H9 (cell line): ENCODE measurements around the gene LRIT3. TPM values are rescaled to one million over a fixed set of nuclear protein-coding genes. Genes with fewer than 3 reads are reported as not detected.
A peak's percentile ranks its signal among the peaks of the same experiment; 100 is the strongest.

Experiments
- DNase-seq: peaks from one replicate; pipeline ENCODE4 v3.0.0-alpha.2; 2017
- H2AFZ ChIP-seq: one replicate; pipeline ENCODE4 v1.6.1; 2013; ENCODE audit warnings: mild to moderate bottlenecking, low read length, control low read depth, moderate library complexity
- H2AK5ac ChIP-seq: 2 replicates; pipeline ENCODE4 v1.6.1; 2013; ENCODE audit warnings: low read length, control low read depth, mixed read lengths; ENCODE audit not compliant: insufficient read length
- H2BK120ac ChIP-seq: one replicate; pipeline ENCODE4 v1.6.1; 2013; ENCODE audit warnings: low read depth, mild to moderate bottlenecking, low read length, control low read depth, inconsistent platforms; ENCODE audit not compliant: poor library complexity, severe bottlenecking
- H2BK12ac ChIP-seq: 2 replicates; pipeline ENCODE4 v1.6.1; 2013; ENCODE audit warnings: low read length, control low read depth, mixed read lengths, low read depth; ENCODE audit not compliant: insufficient read length
- H2BK15ac ChIP-seq: 2 replicates; pipeline ENCODE4 v1.6.1; 2013; ENCODE audit warnings: low read depth, low read length, control low read depth
- H2BK20ac ChIP-seq: one replicate; pipeline ENCODE4 v1.6.1; 2013; ENCODE audit warnings: low read depth, mild to moderate bottlenecking, low read length, control low read depth, inconsistent platforms; ENCODE audit not compliant: poor library complexity, severe bottlenecking
- H2BK5ac ChIP-seq: 2 replicates; pipeline ENCODE4 v1.6.1; 2013; ENCODE audit warnings: low read length, control low read depth, mixed read lengths; ENCODE audit not compliant: insufficient read length
- H3K14ac ChIP-seq: 2 replicates; pipeline ENCODE4 v1.6.1; 2013; ENCODE audit warnings: low read length, control low read depth; ENCODE audit not compliant: insufficient read depth
- H3K18ac ChIP-seq: 2 replicates; pipeline ENCODE4 v1.6.1; 2013; ENCODE audit warnings: low read depth, mild to moderate bottlenecking, mixed read lengths, low read length, control low read depth; ENCODE audit not compliant: insufficient read length
- H3K23ac ChIP-seq: 2 replicates; pipeline ENCODE4 v1.6.1; 2013; ENCODE audit warnings: low read length, control low read depth, mixed read lengths, low read depth; ENCODE audit not compliant: insufficient read length
- H3K23me2 ChIP-seq: 2 replicates; pipeline ENCODE4 v1.6.1; 2013; ENCODE audit warnings: low read depth, mild to moderate bottlenecking, mixed read lengths, low read length, control low read depth; ENCODE audit not compliant: insufficient read length, poor library complexity, severe bottlenecking
- H3K27ac ChIP-seq: 2 replicates; pipeline ENCODE4 v1.5.1; 2013; ENCODE audit warnings: low read length, control low read depth, mixed read lengths, low read depth; ENCODE audit not compliant: insufficient read length
- H3K27me3 ChIP-seq: 2 replicates; pipeline ENCODE4 v1.6.1; 2013; ENCODE audit warnings: low read length, control low read depth, inconsistent platforms; ENCODE audit not compliant: insufficient read depth
- H3K4ac ChIP-seq: 2 replicates; pipeline ENCODE4 v1.6.1; 2013; ENCODE audit warnings: low read depth, mild to moderate bottlenecking, control low read depth, inconsistent platforms, low read length, moderate library complexity
- H3K4me1 ChIP-seq: 2 replicates; pipeline ENCODE4 v1.6.1; 2013; ENCODE audit warnings: low read length, control low read depth, inconsistent platforms; ENCODE audit not compliant: insufficient read depth
- H3K4me2 ChIP-seq: 2 replicates; pipeline ENCODE4 v1.6.1; 2013; ENCODE audit warnings: low read length, control low read depth, mixed read lengths; ENCODE audit not compliant: insufficient read length, insufficient read depth
- H3K56ac ChIP-seq: 2 replicates; pipeline ENCODE4 v1.6.1; 2013; ENCODE audit warnings: low read depth, mild to moderate bottlenecking, mixed read lengths, low read length, control low read depth; ENCODE audit not compliant: insufficient read length
- H3K79me1 ChIP-seq: 2 replicates; pipeline ENCODE4 v1.6.1; 2013; ENCODE audit warnings: low read depth, mild to moderate bottlenecking, moderate library complexity, low read length, control low read depth, inconsistent platforms; ENCODE audit not compliant: insufficient read depth, poor library complexity, severe bottlenecking
- H3K79me2 ChIP-seq: 2 replicates; pipeline ENCODE4 v1.6.1; 2013; ENCODE audit warnings: low read length, control low read depth, inconsistent platforms; ENCODE audit not compliant: insufficient read depth
- H3K9ac ChIP-seq: 2 replicates; pipeline ENCODE4 v1.6.1; 2013; ENCODE audit warnings: low read length, control low read depth, mixed read lengths; ENCODE audit not compliant: insufficient read length; ENCODE audit errors: extremely low read depth
- H3K9me3 ChIP-seq: one replicate; pipeline ENCODE4 v1.6.1; 2013; ENCODE audit warnings: low read depth, low read length, inconsistent platforms; ENCODE audit not compliant: control insufficient read depth
- H3T11ph ChIP-seq: one replicate; pipeline ENCODE4 v1.6.1; 2013; ENCODE audit warnings: mild to moderate bottlenecking, low read length, control low read depth, inconsistent platforms
- H4K20me1 ChIP-seq: one replicate; pipeline ENCODE4 v1.6.1; 2013; ENCODE audit not compliant: control insufficient read depth, insufficient read length, insufficient read depth
- H4K5ac ChIP-seq: 2 replicates; pipeline ENCODE4 v1.6.1; 2013; ENCODE audit warnings: low read depth, mild to moderate bottlenecking, mixed read lengths, low read length, control low read depth; ENCODE audit not compliant: insufficient read length
- H4K8ac ChIP-seq: replicated peaks from 2 replicates; pipeline ENCODE4 v1.6.1; 2013; ENCODE audit warnings: low read length, control low read depth, mixed read lengths, low read depth; ENCODE audit not compliant: insufficient read length
- H4K91ac ChIP-seq: 2 replicates; pipeline ENCODE4 v1.6.1; 2013; ENCODE audit warnings: low read depth, mild to moderate bottlenecking, moderate library complexity, mixed read lengths, low read length, control low read depth; ENCODE audit not compliant: insufficient read length
- H3K27ac Mint-ChIP-seq, 3 experiments: 2 replicates in 2 of 3; 3 replicates in 1 of 3; pipeline ENCODE4 v1.8.0; 2020 to 2021; ENCODE audit warnings: mixed read lengths in 3 of 3, mild to moderate bottlenecking in 1 of 3, moderate library complexity in 1 of 3
- H3K27me3 Mint-ChIP-seq: 2 replicates; pipeline ENCODE4 v1.8.0; 2021; ENCODE audit warnings: low read depth, mild to moderate bottlenecking, moderate library complexity, mixed read lengths
- H3K36me3 Mint-ChIP-seq, 3 experiments: 2 replicates in 2 of 3; 3 replicates in 1 of 3; pipeline ENCODE4 v1.8.0; 2020 to 2021; ENCODE audit warnings: low read depth in 3 of 3, mixed read lengths in 3 of 3; ENCODE audit not compliant: insufficient read depth in 1 of 3
- H3K4me1 Mint-ChIP-seq, 2 experiments: 2 replicates each; pipeline ENCODE4 v1.8.0; 2020; ENCODE audit warnings: mixed read lengths in 2 of 2
- H3K4me3 Mint-ChIP-seq, 2 experiments: 2 replicates in 1 of 2; 3 replicates in 1 of 2; pipeline ENCODE4 v1.8.0; 2020 to 2021; ENCODE audit warnings: mild to moderate bottlenecking in 2 of 2, mixed read lengths in 2 of 2, moderate library complexity in 1 of 2
- H3K9me3 Mint-ChIP-seq, 2 experiments: 2 replicates in 1 of 2; 3 replicates in 1 of 2; pipeline ENCODE4 v1.8.0; 2020; ENCODE audit warnings: mild to moderate bottlenecking in 2 of 2, mixed read lengths in 2 of 2, moderate library complexity in 1 of 2
- total RNA-seq: library from RNA; stranded (reverse); gene quantifications from 2 replicates; pipeline ENCODE4 v1.2.1, GENCODE V29; 2021
- TF ChIP-seq, protein P1 (sequence below): fragments of 200-600 bp; sonication (generic); conservative IDR thresholded peaks from 3 replicates; pipeline ENCODE4 v1.8.0; 2021; ENCODE audit warnings: antibody characterized with exemption, mild to moderate bottlenecking

Gene LRIT3
- total RNA-seq, 1 experiment from 2014 or later: 0.07 TPM

DNA sequence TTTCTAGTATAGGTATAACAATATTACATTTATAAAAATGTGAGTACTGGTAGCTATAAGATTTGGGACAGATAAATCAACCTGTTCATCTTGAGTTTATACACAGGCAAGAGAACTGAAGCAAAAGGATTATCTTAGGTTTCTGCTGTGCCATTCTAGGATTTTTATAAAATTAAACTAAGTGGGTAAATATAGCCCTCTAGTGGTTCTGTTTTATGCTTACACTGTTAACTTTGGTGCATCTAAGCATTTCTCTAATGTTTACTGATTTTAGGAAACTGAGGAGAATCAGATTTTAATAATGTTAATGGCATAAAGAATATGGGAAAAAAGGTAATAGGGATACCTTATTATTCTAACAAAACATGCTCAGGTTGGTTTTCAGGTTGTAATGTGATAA is 21.2 kb upstream of the LRIT3 start:
- no peaks in the 10 kb centered on the region for H3K23me2 ChIP-seq
- H4K5ac ChIP-seq: no peak overlapping the region
- no peak overlapping the region for H2BK20ac ChIP-seq
- H2BK12ac ChIP-seq: no peak overlapping the region
- no peak overlapping the region for H3K56ac ChIP-seq
- H2BK5ac ChIP-seq: no peak overlapping the region
- DNase-seq: no peak
- Mint-ChIP-seq H3K4me1 (no peaks in the 10 kb centered on the region), H3K27ac (no peak overlapping the region), H3K4me3 (no peak overlapping the region), H3K36me3 (peaks cover 9 to 29% (median 26%) of the 10 kb centered on the region in 3 experiments; a peak in 6 of 7 replicates), H3K27me3 (no peaks in the 10 kb centered on the region), H3K9me3 (no peaks in the 10 kb centered on the region)
- H2BK120ac ChIP-seq: no peak overlapping the region
- no peak overlapping the region for H3K4me2 ChIP-seq
- no peaks in the 10 kb centered on the region for H3K27me3 ChIP-seq
- H3K9ac ChIP-seq: no peak overlapping the region
- H3T11ph ChIP-seq: no peak overlapping the region
- H4K20me1 ChIP-seq: no peaks in the 10 kb centered on the region
- no peaks in the 10 kb centered on the region; the same call in 1 of the 2 replicates for H3K79me2 ChIP-seq
- H3K27ac ChIP-seq: no peak overlapping the region
- TF ChIP-seq, protein P1, sequence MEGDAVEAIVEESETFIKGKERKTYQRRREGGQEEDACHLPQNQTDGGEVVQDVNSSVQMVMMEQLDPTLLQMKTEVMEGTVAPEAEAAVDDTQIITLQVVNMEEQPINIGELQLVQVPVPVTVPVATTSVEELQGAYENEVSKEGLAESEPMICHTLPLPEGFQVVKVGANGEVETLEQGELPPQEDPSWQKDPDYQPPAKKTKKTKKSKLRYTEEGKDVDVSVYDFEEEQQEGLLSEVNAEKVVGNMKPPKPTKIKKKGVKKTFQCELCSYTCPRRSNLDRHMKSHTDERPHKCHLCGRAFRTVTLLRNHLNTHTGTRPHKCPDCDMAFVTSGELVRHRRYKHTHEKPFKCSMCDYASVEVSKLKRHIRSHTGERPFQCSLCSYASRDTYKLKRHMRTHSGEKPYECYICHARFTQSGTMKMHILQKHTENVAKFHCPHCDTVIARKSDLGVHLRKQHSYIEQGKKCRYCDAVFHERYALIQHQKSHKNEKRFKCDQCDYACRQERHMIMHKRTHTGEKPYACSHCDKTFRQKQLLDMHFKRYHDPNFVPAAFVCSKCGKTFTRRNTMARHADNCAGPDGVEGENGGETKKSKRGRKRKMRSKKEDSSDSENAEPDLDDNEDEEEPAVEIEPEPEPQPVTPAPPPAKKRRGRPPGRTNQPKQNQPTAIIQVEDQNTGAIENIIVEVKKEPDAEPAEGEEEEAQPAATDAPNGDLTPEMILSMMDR: peak; percentile 65
- H3K23ac ChIP-seq: no peak overlapping the region
- H2AK5ac ChIP-seq: no peak overlapping the region
- H4K91ac ChIP-seq: no peak overlapping the region
- H3K4me1 ChIP-seq: no peaks in the 10 kb centered on the region
- no peak overlapping the region for H2BK15ac ChIP-seq
- no peaks in the 10 kb centered on the region for H3K79me1 ChIP-seq
- no peak overlapping the region for H3K18ac ChIP-seq
- H3K14ac ChIP-seq: no peak overlapping the region
- no peak overlapping the region for H4K8ac ChIP-seq
- H3K9me3 ChIP-seq: no peaks in the 10 kb centered on the region
- no peak overlapping the region for H3K4ac ChIP-seq
- no peak overlapping the region for H2AFZ ChIP-seq
